ENCODE data around the gene PSMC2.

PSMC2 gene

GRCh38 chr7:103341466-103341865, 6.0 kb upstream of the PSMC2 start:
- no peak for TF ChIP-seq CTCF (IDR thresholded peaks at IDR 0.05; ENCODE audit: unreplicated experiment in 3 of 3)
- H3K27ac Mint-ChIP-seq = no peak overlapping the region
- no peaks in the 10 kb centered on the region for H3K27me3 Mint-ChIP-seq (ENCODE audit: low read depth)
- H3K4me1 Mint-ChIP-seq = peaks cover 20% of the 10 kb centered on the region
- H3K9me3 Mint-ChIP-seq = no peaks in the 10 kb centered on the region
- H3K4me3 Mint-ChIP-seq = no peak overlapping the region
- H3K36me3 Mint-ChIP-seq (ENCODE audit: low read depth) = peaks cover 45% of the 10 kb centered on the region

GRCh38 chr7:103343332-103343731, 4.1 kb upstream of the PSMC2 start:
- H3K4me1 Mint-ChIP-seq = peaks cover 31% of the 10 kb centered on the region
- TF ChIP-seq CTCF (IDR thresholded peaks at IDR 0.05; ENCODE audit: unreplicated experiment in 3 of 3) = no peak
- no peaks in the 10 kb centered on the region for H3K27me3 Mint-ChIP-seq (ENCODE audit: low read depth)
- H3K27ac Mint-ChIP-seq = peak overlapping the region in 2 of 3 experiments; percentile 95 to 97
- H3K4me3 Mint-ChIP-seq = peak overlapping the region; percentile 99
- no peaks in the 10 kb centered on the region for H3K9me3 Mint-ChIP-seq
- H3K36me3 Mint-ChIP-seq (ENCODE audit: low read depth) = peaks cover 29% of the 10 kb centered on the region

- Mint-ChIP-seq H3K4me3 (peak overlapping the region; percentile 99), H3K27me3 (ENCODE audit: low read depth) (no peaks in the 10 kb centered on the region), H3K27ac (peak overlapping the region; percentile 90 to 97 (median 95)), H3K4me1 (peaks cover 37% of the 10 kb centered on the region), H3K36me3 (ENCODE audit: low read depth) (peaks cover 29% of the 10 kb centered on the region), H3K9me3 (no peaks in the 10 kb centered on the region)
- TF ChIP-seq CTCF (IDR thresholded peaks at IDR 0.05; ENCODE audit: unreplicated experiment in 3 of 3) = no peak
Observed at GRCh38 chr7:103343758-103344452, 3.5 kb upstream of the PSMC2 start.

- H3K27ac Mint-ChIP-seq = peak within 1 kb of the TSS; percentile 90 to 97 (median 95)
- H3K9me3 Mint-ChIP-seq = no peaks in the 10 kb centered on the region
- H3K36me3 Mint-ChIP-seq (ENCODE audit: low read depth) = peaks cover 22% of the 10 kb centered on the region
- H3K27me3 Mint-ChIP-seq (ENCODE audit: low read depth) = no peaks in the 10 kb centered on the region
- peaks cover 44% of the 10 kb centered on the region for H3K4me1 Mint-ChIP-seq
- TF ChIP-seq CTCF (IDR thresholded peaks at IDR 0.05; ENCODE audit: unreplicated experiment in 3 of 3) = no peak
- peak within 1 kb of the TSS; percentile 99 for H3K4me3 Mint-ChIP-seq
Observed at GRCh38 chr7:103344453-103345149, 2.8 kb upstream of the PSMC2 start, which contains the start of gene DNAJC2. TSS of gene DNAJC2 (minus strand) at chr7:103344767. CDS start at chr7:103344622, 145 bp downstream.

GRCh38 chr7:103346396-103346795, 1.0 kb upstream of the PSMC2 start:
- Mint-ChIP-seq H3K27me3 (ENCODE audit: low read depth) (no peaks in the 10 kb centered on the region), H3K9me3 (no peaks in the 10 kb centered on the region), H3K27ac (peak overlapping the region; percentile 98)

More at GRCh38 chr7:103346396-103346795, 1.0 kb upstream of the PSMC2 start:
- Mint-ChIP-seq H3K4me1 (peaks cover 53% of the 10 kb centered on the region), H3K36me3 (ENCODE audit: low read depth) (peaks cover 16% of the 10 kb centered on the region), H3K4me3 (peak overlapping the region; percentile 64 to 96 (median 73))
- TF ChIP-seq CTCF (IDR thresholded peaks at IDR 0.05; ENCODE audit: unreplicated experiment in 3 of 3) = no peak

All from nephron (organoid).